ENCODE measurements around the gene NDUFB10. TPM values are rescaled to one million over a fixed set of nuclear protein-coding genes. Genes with fewer than 3 reads are reported as not detected.

The NDUFB10 gene
- total and polyA plus RNA-seq, 3 donors from 2014 or later = 127 to 211 (median 186) TPM

- TF ChIP-seq POLR2A (IDR thresholded peaks at IDR 0.05) (no peak), CTCF (IDR thresholded peaks at IDR 0.05) (no peak)
- no peaks in the 10 kb centered on the region for H3K9me3 ChIP-seq
- DNase-seq = no peak
- intact Hi-C loops (cut with DNase I; ENCODE audit: low total_unique reads) = no loop called here
- no peaks in the 10 kb centered on the region for H3K36me3 ChIP-seq (ENCODE audit: low read depth, missing control alignments)
- H3K4me3 ChIP-seq = no peak overlapping the region
- no peak overlapping the region for H3K27ac ChIP-seq
- WGBS, 2 donors = 83 to 90% methylated on average over 17 to 21 of the region's 21 CpGs
- H3K4me1 ChIP-seq = peaks cover 16% of the 10 kb centered on the region
- H3K27me3 ChIP-seq = no peaks in the 10 kb centered on the region
Measured at GRCh38 chr16:1944612-1945199, 14.6 kb upstream of the NDUFB10 start.

GRCh38 chr16:1945559-1946391 is 13.6 kb upstream of the NDUFB10 start:
- no peak for DNase-seq
- Histone ChIP-seq H3K4me1 (peaks cover 16% of the 10 kb centered on the region), H3K9me3 (no peaks in the 10 kb centered on the region), H3K4me3 (no peak overlapping the region), H3K27ac (no peak overlapping the region), H3K27me3 (no peaks in the 10 kb centered on the region), H3K36me3 (ENCODE audit: low read depth, missing control alignments) (no peaks in the 10 kb centered on the region)
- intact Hi-C loops (cut with DNase I; ENCODE audit: low total_unique reads) = no loop called here
- WGBS, 2 donors = 83 to 91% methylated on average over 12 to 19 of the region's 19 CpGs
- TF ChIP-seq POLR2A (IDR thresholded peaks at IDR 0.05) (no peak), CTCF (IDR thresholded peaks at IDR 0.05) (no peak)

GRCh38 chr16:1946495-1947368 is 12.6 kb upstream of the NDUFB10 start:
- Histone ChIP-seq H3K27me3 (no peaks in the 10 kb centered on the region), H3K4me3 (no peak overlapping the region), H3K4me1 (peaks cover 14% of the 10 kb centered on the region), H3K36me3 (ENCODE audit: low read depth, missing control alignments) (no peaks in the 10 kb centered on the region), H3K9me3 (no peaks in the 10 kb centered on the region), H3K27ac (no peak overlapping the region)
- intact Hi-C loops (cut with DNase I; ENCODE audit: low total_unique reads) = no loop called here
- DNase-seq = no peak
- TF ChIP-seq POLR2A (IDR thresholded peaks at IDR 0.05) (no peak), CTCF (IDR thresholded peaks at IDR 0.05) (no peak)
- WGBS, 2 donors = 80 to 89% methylated on average over 14 to 35 of the region's 38 CpGs

GRCh38 chr16:1947369-1947670 is 12.0 kb upstream of the NDUFB10 start:
- DNase-seq = no peak
- H3K9me3 ChIP-seq = no peaks in the 10 kb centered on the region
- peaks cover 8% of the 10 kb centered on the region for H3K4me1 ChIP-seq
- intact Hi-C loops (cut with DNase I; ENCODE audit: low total_unique reads) = no loop called here
- 85 to 86% methylated on average over 9 of the region's 9 CpGs for WGBS, 2 donors
- TF ChIP-seq POLR2A (IDR thresholded peaks at IDR 0.05) (no peak), CTCF (IDR thresholded peaks at IDR 0.05) (no peak)
- no peaks in the 10 kb centered on the region for H3K27me3 ChIP-seq
- no peak overlapping the region for H3K4me3 ChIP-seq
- no peaks in the 10 kb centered on the region for H3K36me3 ChIP-seq (ENCODE audit: low read depth, missing control alignments)
- H3K27ac ChIP-seq = no peak overlapping the region

All from testis (tissue), 3 donors.